WTC11 (cell line): ENCODE results near the gene SAA2. TPM values are rescaled to one million over a fixed set of nuclear protein-coding genes. Genes with fewer than 3 reads are reported as not detected.

Source experiments
- ATAC-seq: fragments of 200-7000 bp; cut with Tn5 transposase; 2 replicates; pipeline ENCODE4 v1.10.0; 2021; ENCODE audit warnings: mild to moderate bottlenecking, moderate library complexity
- CTCF ChIA-PET: fragments of 300-600 bp; sonication (Branson Sonifier 250); formaldehyde crosslinking; loops from one replicate; lab custom pipeline; 2021; ENCODE audit warnings: antibody characterized with exemption; lab: Charles Lee
- POLR2A ChIA-PET: fragments of 350-600 bp; sonication (Branson Sonifier 250); formaldehyde crosslinking; loops from one replicate; lab custom pipeline; 2021; ENCODE audit warnings: antibody characterized with exemption; lab: Charles Lee
- DNase-seq: peaks from one replicate; pipeline ENCODE4 v3.0.0; 2021; ENCODE audit warnings: low spot score
- H3K27ac Mint-ChIP-seq: 2 replicates; pipeline ENCODE4 v1.8.0; 2021; ENCODE audit warnings: mixed read lengths
- H3K27me3 Mint-ChIP-seq: 2 replicates; pipeline ENCODE4 v1.8.0; 2021; ENCODE audit warnings: low read depth, mild to moderate bottlenecking, moderate library complexity, mixed read lengths
- H3K36me3 Mint-ChIP-seq: 2 replicates; pipeline ENCODE4 v1.8.0; 2021; ENCODE audit warnings: mixed read lengths
- H3K4me1 Mint-ChIP-seq: 2 replicates; pipeline ENCODE4 v1.8.0; 2022; ENCODE audit warnings: mixed read lengths
- H3K4me3 Mint-ChIP-seq: 2 replicates; pipeline ENCODE4 v1.8.0; 2021; ENCODE audit warnings: mild to moderate bottlenecking, moderate library complexity, mixed read lengths
- H3K9me3 Mint-ChIP-seq: 2 replicates; pipeline ENCODE4 v1.8.0; 2021; ENCODE audit warnings: mixed read lengths
- ATF1 ChIP-seq: sonication (generic); formaldehyde crosslinking; IDR thresholded peaks from 2 replicates; pipeline ENCODE4 v1.8.1; 2023; ENCODE audit warnings: mild to moderate bottlenecking, moderate library complexity, missing genetic modification reagents
- ATF2 ChIP-seq: sonication (generic); formaldehyde crosslinking; IDR thresholded peaks from 2 replicates; pipeline ENCODE4 v1.8.1; 2022; ENCODE audit warnings: low read depth, missing genetic modification reagents, borderline replicate concordance
- ATF3 ChIP-seq: sonication (generic); formaldehyde crosslinking; conservative IDR thresholded peaks from 2 replicates; pipeline ENCODE4 v1.8.1; 2022; ENCODE audit warnings: mild to moderate bottlenecking, missing genetic modification reagents
- ATF6 ChIP-seq: sonication (generic); formaldehyde crosslinking; IDR thresholded peaks from 2 replicates; pipeline ENCODE4 v1.8.1; 2023; ENCODE audit warnings: mild to moderate bottlenecking, missing genetic modification reagents
- CBFB ChIP-seq: sonication (generic); formaldehyde crosslinking; IDR thresholded peaks from 2 replicates; pipeline ENCODE4 v1.8.1; 2022; ENCODE audit warnings: mild to moderate bottlenecking, low read depth, missing genetic modification reagents
- CDX4 ChIP-seq: fragments of 250-450 bp; sonication (Bioruptor Pico); IDR thresholded peaks from 2 replicates; pipeline ENCODE4 v1.9.0; 2021; ENCODE audit warnings: moderate library complexity, mild to moderate bottlenecking, inconsistent platforms, borderline replicate concordance
- CTCF ChIP-seq: fragments of 200-600 bp; IDR thresholded peaks from 2 replicates; pipeline ENCODE4 v1.8.0; 2022; ENCODE audit warnings: antibody characterized with exemption
- EMX1 ChIP-seq: fragments of 250-450 bp; sonication (Bioruptor Pico); IDR thresholded peaks from 2 replicates; pipeline ENCODE4 v1.8.0; 2021; ENCODE audit warnings: mild to moderate bottlenecking
- ESRRA ChIP-seq: sonication (generic); formaldehyde crosslinking; IDR thresholded peaks from 2 replicates; pipeline ENCODE4 v1.8.1; 2022; ENCODE audit warnings: mild to moderate bottlenecking, missing genetic modification reagents, borderline replicate concordance
- GABPB1 ChIP-seq: sonication (generic); formaldehyde crosslinking; IDR thresholded peaks from 2 replicates; pipeline ENCODE4 v1.8.1; 2023; ENCODE audit warnings: mild to moderate bottlenecking, missing genetic modification reagents
- KAT7 ChIP-seq: sonication (generic); formaldehyde crosslinking; IDR thresholded peaks from 2 replicates; pipeline ENCODE4 v1.8.1; 2023; ENCODE audit warnings: missing genetic modification reagents, mild to moderate bottlenecking, borderline replicate concordance
- MLX ChIP-seq: sonication (generic); formaldehyde crosslinking; IDR thresholded peaks from 2 replicates; pipeline ENCODE4 v1.8.1; 2023; ENCODE audit warnings: mild to moderate bottlenecking, missing genetic modification reagents, moderate library complexity
- NFE2L1 ChIP-seq: sonication (generic); formaldehyde crosslinking; IDR thresholded peaks from 2 replicates; pipeline ENCODE4 v1.8.1; 2023; ENCODE audit warnings: missing genetic modification reagents
- NR3C1 ChIP-seq: sonication (generic); formaldehyde crosslinking; conservative IDR thresholded peaks from 2 replicates; pipeline ENCODE4 v1.8.1; 2023; ENCODE audit warnings: low read depth, mild to moderate bottlenecking, missing genetic modification reagents
- RELA ChIP-seq: sonication (generic); formaldehyde crosslinking; IDR thresholded peaks from 2 replicates; pipeline ENCODE4 v1.8.1; 2022; ENCODE audit warnings: missing genetic modification reagents, mild to moderate bottlenecking, borderline replicate concordance
- SMAD3 ChIP-seq: sonication (generic); formaldehyde crosslinking; IDR thresholded peaks from 2 replicates; pipeline ENCODE4 v1.8.0; 2022; ENCODE audit warnings: missing genetic modification reagents, mild to moderate bottlenecking, borderline replicate concordance
- SP1 ChIP-seq: sonication (generic); formaldehyde crosslinking; conservative IDR thresholded peaks from 2 replicates; pipeline ENCODE4 v1.8.1; 2022; ENCODE audit warnings: missing genetic modification reagents
- TCF7 ChIP-seq: sonication (generic); formaldehyde crosslinking; IDR thresholded peaks from 2 replicates; pipeline ENCODE4 v1.8.0; 2022; ENCODE audit warnings: mild to moderate bottlenecking, low read depth, missing genetic modification reagents, moderate library complexity
- TEAD4 ChIP-seq: sonication (generic); formaldehyde crosslinking; IDR thresholded peaks from 2 replicates; pipeline ENCODE4 v1.8.0; 2022; ENCODE audit warnings: mild to moderate bottlenecking, missing genetic modification reagents
- TP53 ChIP-seq: sonication (generic); formaldehyde crosslinking; IDR thresholded peaks from 2 replicates; pipeline ENCODE4 v1.8.1; 2023; ENCODE audit warnings: mild to moderate bottlenecking, missing genetic modification reagents
- ZBTB21 ChIP-seq: sonication (generic); formaldehyde crosslinking; IDR thresholded peaks from 2 replicates; pipeline ENCODE4 v1.8.1; 2023; ENCODE audit warnings: mild to moderate bottlenecking, missing genetic modification reagents, borderline replicate concordance
- ZMAT4 ChIP-seq: fragments of 250-450 bp; sonication (Bioruptor Pico); IDR thresholded peaks from 2 replicates; pipeline ENCODE4 v1.9.0; 2021; ENCODE audit warnings: mild to moderate bottlenecking
- ZNF138 ChIP-seq: sonication (generic); formaldehyde crosslinking; conservative IDR thresholded peaks from 2 replicates; pipeline ENCODE4 v1.8.1; 2022; ENCODE audit warnings: mild to moderate bottlenecking, moderate library complexity, missing genetic modification reagents
- ZNF263 ChIP-seq: sonication (generic); formaldehyde crosslinking; IDR thresholded peaks from 2 replicates; pipeline ENCODE4 v1.8.1; 2022; ENCODE audit warnings: low read depth, mild to moderate bottlenecking, moderate library complexity, missing genetic modification reagents
- total RNA-seq: library from RNA; stranded (reverse); gene quantifications from 3 replicates; pipeline ENCODE4 v1.2.3, GENCODE V29; 2021

SAA2 gene
- total RNA-seq, 1 experiment from 2014 or later = 5.0 TPM

GRCh38 chr11:18209058-18209457 is 39.4 kb downstream of the SAA2 start:
- H3K27me3 Mint-ChIP-seq = peaks cover 15% of the 10 kb centered on the region
- ATAC-seq (no peak), DNase-seq (no peak)
- TF ChIP-seq NR3C1 (no peak), ATF3 (CRISPR knock-in tag) (no peak), ESRRA (CRISPR knock-in tag) (no peak), SP1 (CRISPR knock-in tag) (no peak), SMAD3 (CRISPR knock-in tag) (no peak), GABPB1 (no peak), ZNF263 (no peak), ATF2 (CRISPR knock-in tag) (no peak), MLX (no peak), TP53 (no peak), ATF1 (no peak)
- no peak overlapping the region for H3K4me3 Mint-ChIP-seq
- ChIA-PET POLR2A (no interaction called here), CTCF (interaction anchor here (1.3 kb wide), 1 partner anchor 94 kb away, joined by 6 read pairs; no protein-coding TSS in a partner anchor)
- no peaks in the 10 kb centered on the region for H3K36me3 Mint-ChIP-seq
- H3K9me3 Mint-ChIP-seq = no peaks in the 10 kb centered on the region
- no peak overlapping the region for H3K27ac Mint-ChIP-seq
- no peaks in the 10 kb centered on the region for H3K4me1 Mint-ChIP-seq

- Mint-ChIP-seq H3K9me3 (peaks cover 7% of the 10 kb centered on the region), H3K4me3 (no peak overlapping the region), H3K4me1 (no peaks in the 10 kb centered on the region), H3K27me3 (peaks cover 10% of the 10 kb centered on the region), H3K27ac (no peak overlapping the region), H3K36me3 (no peaks in the 10 kb centered on the region)
- ChIA-PET POLR2A (no interaction called here), CTCF (interaction anchor here (0.9 to 2.7 kb wide), 20 partner anchors 8 to 232 kb away, joined by 3 to 194 read pairs (median 8); partner anchors contain the start of genes LDHA and SAA1)
- ATAC-seq (no peak), DNase-seq (no peak)
- TF ChIP-seq CDX4 (CRISPR knock-in tag) = no peak
- no peak for TF ChIP-seq ATF6 (CRISPR knock-in tag)
- no peak for TF ChIP-seq KAT7 (CRISPR knock-in tag)
- no peak for TF ChIP-seq ZNF138 (CRISPR knock-in tag)
Observed at GRCh38 chr11:18204771-18205170, 43.7 kb downstream of the SAA2 start.

- ChIA-PET POLR2A (interaction anchor here (1.0 kb wide), 1 partner anchor 89 kb away, joined by 3 read pairs; no protein-coding TSS in a partner anchor), CTCF (interaction anchor here (0.6 to 2.0 kb wide), 54 partner anchors 8 to 484 kb away, joined by 3 to 194 read pairs (median 6); partner anchors contain the start of genes LDHA, MRGPRX3, SAA1 and SAAL1)
- ATAC-seq (no peak; the same call in 1 of the 2 replicates), DNase-seq (no peak)
- Mint-ChIP-seq H3K36me3 (no peaks in the 10 kb centered on the region), H3K27ac (no peak overlapping the region), H3K27me3 (peaks cover 4% of the 10 kb centered on the region), H3K4me3 (no peak overlapping the region), H3K9me3 (peaks cover 12% of the 10 kb centered on the region), H3K4me1 (no peaks in the 10 kb centered on the region)
- TF ChIP-seq CBFB (CRISPR knock-in tag) = no peak
- TF ChIP-seq ZMAT4 (CRISPR knock-in tag) = no peak
- TF ChIP-seq EMX1 (CRISPR knock-in tag) = no peak
- no peak for TF ChIP-seq NFE2L1 (CRISPR knock-in tag)
- TF ChIP-seq TEAD4 = no peak
- TF ChIP-seq ZBTB21 = no peak
- no peak for TF ChIP-seq TCF7 (CRISPR knock-in tag)
- TF ChIP-seq RELA = no peak
- TF ChIP-seq CTCF = no peak
Observed at GRCh38 chr11:18204220-18204619, 44.2 kb downstream of the SAA2 start.
